ENCODE data around the gene POLR3K. TPM values are rescaled to one million over a fixed set of nuclear protein-coding genes. Genes with fewer than 3 reads are reported as not detected.

The POLR3K gene
- total RNA-seq, 1 donor from 2014 or later = 26.5 TPM

GRCh38 chr16:89391-90302 is 36.2 kb upstream of the POLR3K start:
- Mint-ChIP-seq H3K27me3 (no peaks in the 10 kb centered on the region), H3K9me3 (no peaks in the 10 kb centered on the region), H3K4me3 (no peak overlapping the region), H3K27ac (no peak overlapping the region), H3K36me3 (ENCODE audit: low read depth) (peaks cover 56% of the 10 kb centered on the region), H3K4me1 (peaks cover 13% of the 10 kb centered on the region)
- ChIA-PET POLR2A (interaction anchor here (0.8 to 1.6 kb wide), 2 partner anchors 10 to 14 kb away, joined by 3 to 5 read pairs; no protein-coding TSS in a partner anchor), CTCF (interaction anchor here (11.3 kb wide), 1 partner anchor 26 kb away, joined by 218 read pairs; no protein-coding TSS in a partner anchor)
- TF ChIP-seq CTCF (IDR thresholded peaks at IDR 0.05) = no peak
- DNase-seq (no peak), ATAC-seq (ENCODE audit: low read depth) (no peak)
- intact Hi-C loops (cut with micrococcal nuclease) = no loop called here

- ChIA-PET CTCF (interaction anchor here (1.1 kb wide), 1 partner anchor 9 kb away, joined by 3 read pairs; no protein-coding TSS in a partner anchor), POLR2A (interaction anchor here (0.8 to 1.6 kb wide), 3 partner anchors 9 to 13 kb away, joined by 3 to 5 read pairs (median 3); no protein-coding TSS in a partner anchor)
- Mint-ChIP-seq H3K27me3 (no peaks in the 10 kb centered on the region), H3K4me1 (peaks cover 23% of the 10 kb centered on the region), H3K36me3 (ENCODE audit: low read depth) (peaks cover 56% of the 10 kb centered on the region), H3K4me3 (no peak overlapping the region), H3K27ac (no peak overlapping the region), H3K9me3 (no peaks in the 10 kb centered on the region)
- DNase-seq = no peak
- intact Hi-C loops (cut with micrococcal nuclease) = no loop called here
- no peak for ATAC-seq (ENCODE audit: low read depth)
- TF ChIP-seq CTCF (IDR thresholded peaks at IDR 0.05) = no peak
These were observed 35.2 kb upstream of the POLR3K start for GRCh38 chr16:88613-89012.

- DNase-seq (no peak), ATAC-seq (ENCODE audit: low read depth) (no peak)
- ChIA-PET CTCF (interaction anchor here (1.1 to 3.7 kb wide), 3 partner anchors 8 to 21 kb away, joined by 4 to 22 read pairs (median 15); no protein-coding TSS in a partner anchor), POLR2A (interaction anchor here (0.5 kb wide), 1 partner anchor 51 kb away, joined by 3 read pairs; no protein-coding TSS in a partner anchor)
- TF ChIP-seq CTCF (IDR thresholded peaks at IDR 0.05) = no peak
- Mint-ChIP-seq H3K36me3 (ENCODE audit: low read depth) (peaks cover 50% of the 10 kb centered on the region), H3K4me3 (no peak overlapping the region), H3K27me3 (no peaks in the 10 kb centered on the region), H3K4me1 (peaks cover 31% of the 10 kb centered on the region), H3K27ac (no peak overlapping the region), H3K9me3 (no peaks in the 10 kb centered on the region)
- intact Hi-C loops (cut with micrococcal nuclease) = no loop called here
These were observed 33.1 kb upstream of the POLR3K start for GRCh38 chr16:86483-86952.

GRCh38 chr16:85865-86264 is 32.5 kb upstream of the POLR3K start:
- no peak overlapping the region for H3K4me3 Mint-ChIP-seq
- H3K36me3 Mint-ChIP-seq (ENCODE audit: low read depth) = peaks cover 53% of the 10 kb centered on the region
- no peak for ATAC-seq (ENCODE audit: low read depth)
- no peaks in the 10 kb centered on the region for H3K9me3 Mint-ChIP-seq
- H3K4me1 Mint-ChIP-seq = peaks cover 34% of the 10 kb centered on the region
- peak overlapping the region; percentile 56 for H3K27ac Mint-ChIP-seq
- ChIA-PET CTCF (interaction anchor here (1.1 to 3.7 kb wide), 3 partner anchors 8 to 20 kb away, joined by 4 to 22 read pairs (median 15); no protein-coding TSS in a partner anchor), POLR2A (interaction anchor here (0.5 to 1.1 kb wide), 2 partner anchors 20 to 52 kb away, joined by 3 to 4 read pairs; no protein-coding TSS in a partner anchor)
- DNase-seq = no peak
- intact Hi-C loops (cut with micrococcal nuclease) = no loop called here
- TF ChIP-seq CTCF (IDR thresholded peaks at IDR 0.05) = no peak
- no peaks in the 10 kb centered on the region for H3K27me3 Mint-ChIP-seq

- DNase-seq (no peak), ATAC-seq (ENCODE audit: low read depth) (no peak)
- peaks cover 51% of the 10 kb centered on the region for H3K36me3 Mint-ChIP-seq (ENCODE audit: low read depth)
- H3K4me1 Mint-ChIP-seq = peaks cover 36% of the 10 kb centered on the region
- H3K27me3 Mint-ChIP-seq = no peaks in the 10 kb centered on the region
- no peak for TF ChIP-seq CTCF (IDR thresholded peaks at IDR 0.05)
- ChIA-PET POLR2A (interaction anchor here (0.6 to 1.3 kb wide), 5 partner anchors 12 to 32 kb away, joined by 3 to 6 read pairs (median 5); partner anchors contain the start of genes POLR3K and SNRNP25), CTCF (interaction anchor here (0.6 to 3.7 kb wide), 6 partner anchors 9 to 22 kb away, joined by 3 to 22 read pairs (median 4); partner anchors contain the start of gene RHBDF1)
- H3K4me3 Mint-ChIP-seq = no peak overlapping the region
- peak overlapping the region; percentile 91 for H3K27ac Mint-ChIP-seq
- no peaks in the 10 kb centered on the region for H3K9me3 Mint-ChIP-seq
- intact Hi-C loops (cut with micrococcal nuclease) = no loop called here
These were observed 32.0 kb upstream of the POLR3K start for GRCh38 chr16:85407-85782.
